IPS-18a (cell line): ENCODE results near the gene OSMR.

ENCODE experiments used
- H3K27ac ChIP-seq: one replicate; pipeline ENCODE4 v1.5.1; 2013; ENCODE audit warnings: low read length
- H3K27me3 ChIP-seq: one replicate; pipeline ENCODE4 v1.6.1; 2013; ENCODE audit warnings: mild to moderate bottlenecking, low read length; ENCODE audit not compliant: control insufficient read depth, insufficient read depth
- H3K36me3 ChIP-seq: one replicate; pipeline ENCODE4 v1.6.1; 2013; ENCODE audit warnings: low read depth, low read length; ENCODE audit not compliant: control insufficient read depth
- H3K4me1 ChIP-seq: one replicate; pipeline ENCODE4 v1.6.1; 2013; ENCODE audit warnings: low read depth, low read length; ENCODE audit not compliant: control insufficient read depth
- H3K4me3 ChIP-seq: one replicate; pipeline ENCODE4 v1.5.1; 2013; ENCODE audit warnings: low read length
- H3K9ac ChIP-seq: one replicate; pipeline ENCODE4 v1.6.1; 2013; ENCODE audit warnings: mild to moderate bottlenecking, low read length, moderate library complexity
- H3K9me3 ChIP-seq: one replicate; pipeline ENCODE4 v1.6.1; 2013; ENCODE audit warnings: low read depth, low read length; ENCODE audit not compliant: control insufficient read depth

Gene OSMR

DNA sequence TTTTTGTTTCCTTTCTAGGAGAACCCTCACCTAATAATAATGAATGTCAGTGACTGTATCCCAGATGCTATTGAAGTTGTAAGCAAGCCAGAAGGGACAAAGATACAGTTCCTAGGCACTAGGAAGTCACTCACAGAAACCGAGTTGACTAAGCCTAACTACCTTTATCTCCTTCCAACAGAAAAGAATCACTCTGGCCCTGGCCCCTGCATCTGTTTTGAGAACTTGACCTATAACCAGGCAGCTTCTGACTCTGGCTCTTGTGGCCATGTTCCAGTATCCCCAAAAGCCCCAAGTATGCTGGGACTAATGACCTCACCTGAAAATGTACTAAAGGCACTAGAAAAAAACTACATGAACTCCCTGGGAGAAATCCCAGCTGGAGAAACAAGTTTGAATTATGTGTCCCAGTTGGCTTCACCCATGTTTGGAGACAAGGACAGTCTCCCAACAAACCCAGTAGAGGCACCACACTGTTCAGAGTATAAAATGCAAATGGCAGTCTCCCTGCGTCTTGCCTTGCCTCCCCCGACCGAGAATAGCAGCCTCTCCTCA is 87.1 kb downstream of the OSMR start:
- no peak overlapping the region for H3K9ac ChIP-seq
- no peaks in the 10 kb centered on the region for H3K27me3 ChIP-seq
- H3K4me3 ChIP-seq: no peak overlapping the region
- H3K27ac ChIP-seq: no peak overlapping the region
- H3K4me1 ChIP-seq: no peaks in the 10 kb centered on the region
- H3K36me3 ChIP-seq: no peaks in the 10 kb centered on the region
- H3K9me3 ChIP-seq: no peaks in the 10 kb centered on the region

DNA sequence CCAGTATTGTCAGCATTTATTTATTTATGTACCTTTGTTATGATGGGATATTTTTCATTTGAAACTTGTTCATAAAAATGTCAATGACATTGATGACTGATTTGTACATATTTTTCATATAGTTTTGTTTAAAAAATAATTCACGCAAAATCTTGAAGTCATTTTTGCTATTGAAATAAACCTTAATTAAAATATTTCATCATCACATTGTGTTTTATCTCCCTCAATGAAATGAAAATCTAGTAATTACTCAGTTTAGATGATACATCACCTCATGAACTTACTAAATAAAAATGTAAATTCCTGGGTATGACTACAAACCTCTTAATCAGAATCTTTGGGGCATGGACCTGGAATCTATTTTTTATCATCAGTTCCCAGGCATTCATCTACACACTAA is 89.6 kb downstream of the OSMR start:
- Histone ChIP-seq H3K4me3 (no peak overlapping the region), H3K36me3 (peaks cover 3% of the 10 kb centered on the region), H3K27me3 (no peaks in the 10 kb centered on the region), H3K9me3 (no peaks in the 10 kb centered on the region), H3K4me1 (no peaks in the 10 kb centered on the region), H3K9ac (no peak overlapping the region), H3K27ac (no peak overlapping the region)

DNA sequence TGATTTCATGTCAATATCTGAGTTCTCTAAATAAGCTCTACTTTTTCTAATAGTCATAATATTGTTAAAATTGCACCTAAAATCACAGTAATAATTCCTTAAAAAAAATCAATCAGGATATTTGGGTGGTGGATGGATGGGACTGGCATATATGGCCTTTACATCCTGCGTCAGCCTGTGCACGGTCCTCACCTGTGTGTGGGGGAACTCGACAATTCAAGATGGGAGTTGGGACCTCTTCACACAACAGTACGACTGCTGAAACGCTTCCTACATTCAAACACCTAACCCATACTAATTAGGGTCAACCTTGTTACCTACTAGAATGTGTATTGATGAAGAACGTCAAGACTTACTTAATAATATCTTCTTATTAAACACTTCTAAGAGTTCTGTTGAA is 90.5 kb downstream of the OSMR start:
- Histone ChIP-seq H3K27me3 (no peaks in the 10 kb centered on the region), H3K9me3 (no peaks in the 10 kb centered on the region), H3K4me1 (no peaks in the 10 kb centered on the region), H3K4me3 (no peak overlapping the region), H3K36me3 (peaks cover 3% of the 10 kb centered on the region), H3K9ac (no peak overlapping the region), H3K27ac (no peak overlapping the region)

DNA sequence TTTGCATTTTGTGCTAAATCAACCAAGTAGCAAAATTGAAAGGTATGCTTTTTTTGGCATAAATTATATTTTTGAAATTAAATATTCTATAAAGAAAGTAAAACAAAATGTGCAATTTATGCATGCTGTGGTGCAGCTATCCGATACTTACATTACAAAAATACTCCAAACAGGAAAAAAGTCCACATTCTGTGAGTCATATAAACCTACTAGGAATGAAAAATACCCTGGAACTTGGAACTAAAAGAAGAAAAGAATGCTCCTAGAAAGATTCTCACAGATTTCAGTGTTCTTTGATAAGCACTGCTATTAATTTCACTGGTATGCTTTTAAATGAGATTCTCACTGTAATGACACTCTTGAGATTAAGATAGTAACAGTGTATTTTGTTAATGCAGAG is 92.6 kb downstream of the OSMR start:
- H3K36me3 ChIP-seq: peaks cover 15% of the 10 kb centered on the region

DNA sequence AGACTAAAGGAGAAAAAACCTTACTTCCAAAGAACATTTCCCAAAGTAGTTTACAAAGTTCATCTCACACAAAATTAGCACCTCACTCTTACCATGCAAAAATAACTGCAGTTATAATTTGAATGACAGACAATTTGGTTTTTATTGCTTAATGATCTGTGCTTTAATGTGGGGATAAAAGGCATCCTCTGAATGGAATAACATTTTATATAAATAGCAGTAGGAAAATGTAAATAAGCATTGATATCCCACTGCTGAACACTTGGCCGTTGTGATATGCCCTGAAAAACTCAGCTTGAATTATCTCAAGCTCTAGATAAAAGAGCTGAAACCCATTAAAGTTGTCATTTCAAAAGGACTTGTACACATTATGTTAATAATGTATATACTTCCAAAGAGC is 93.2 kb downstream of the OSMR start:
- no peak overlapping the region for H3K27ac ChIP-seq
- H3K9me3 ChIP-seq: no peaks in the 10 kb centered on the region
- H3K9ac ChIP-seq: no peak overlapping the region
- H3K4me3 ChIP-seq: no peak overlapping the region
- H3K27me3 ChIP-seq: no peaks in the 10 kb centered on the region
- no peaks in the 10 kb centered on the region for H3K4me1 ChIP-seq
- peaks cover 15% of the 10 kb centered on the region for H3K36me3 ChIP-seq

More for the DNA sequence above, 92.6 kb downstream of the OSMR start:
- H3K27ac ChIP-seq: no peak overlapping the region
- H3K4me3 ChIP-seq: no peak overlapping the region
- no peak overlapping the region for H3K9ac ChIP-seq
- H3K27me3 ChIP-seq: no peaks in the 10 kb centered on the region
- H3K9me3 ChIP-seq: no peaks in the 10 kb centered on the region
- H3K4me1 ChIP-seq: no peaks in the 10 kb centered on the region

DNA sequence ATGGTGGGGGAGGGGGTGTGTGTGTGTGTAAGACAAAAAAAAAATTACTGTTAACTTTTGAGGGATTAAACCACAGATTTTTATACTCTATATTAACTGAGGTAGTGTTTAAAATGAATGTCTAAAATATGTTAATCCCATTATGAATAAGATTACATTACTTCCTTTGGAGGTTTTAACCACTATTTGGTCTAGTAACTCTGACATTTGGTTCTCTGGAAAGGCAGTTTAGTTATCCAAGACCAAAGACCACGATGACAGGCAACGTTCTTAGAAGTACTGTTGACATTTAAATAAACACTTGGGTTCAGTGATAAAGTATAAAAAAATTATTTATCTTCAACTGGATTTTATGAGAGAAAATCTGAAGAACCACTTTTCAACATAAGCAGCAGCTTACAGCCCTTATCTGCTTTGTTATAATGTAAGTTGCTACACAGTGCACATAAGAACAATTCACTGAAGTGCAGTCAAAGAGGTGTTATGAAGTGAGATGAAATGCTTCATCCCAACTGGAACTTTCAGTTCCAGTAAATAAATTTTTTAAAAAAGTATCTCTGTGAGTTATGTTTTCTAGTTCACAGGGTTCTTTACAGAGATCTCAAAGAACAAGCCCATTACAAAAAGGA is 94.5 kb downstream of the OSMR start:
- H3K27ac ChIP-seq: no peak overlapping the region

GRCh38 chr5:38941912-38942311 is 96.1 kb downstream of the OSMR start:
- H3K4me3 ChIP-seq: no peak overlapping the region
- no peak overlapping the region for H3K27ac ChIP-seq
- no peaks in the 10 kb centered on the region for H3K27me3 ChIP-seq
- peaks cover 33% of the 10 kb centered on the region for H3K36me3 ChIP-seq
- H3K9me3 ChIP-seq: no peaks in the 10 kb centered on the region
- H3K4me1 ChIP-seq: no peaks in the 10 kb centered on the region
- H3K9ac ChIP-seq: no peak overlapping the region

More for the DNA sequence above, 94.5 kb downstream of the OSMR start:
- peaks cover 27% of the 10 kb centered on the region for H3K36me3 ChIP-seq
- no peak overlapping the region for H3K4me3 ChIP-seq
- no peaks in the 10 kb centered on the region for H3K27me3 ChIP-seq
- no peaks in the 10 kb centered on the region for H3K4me1 ChIP-seq
- H3K9me3 ChIP-seq: no peaks in the 10 kb centered on the region
- no peak overlapping the region for H3K9ac ChIP-seq

DNA sequence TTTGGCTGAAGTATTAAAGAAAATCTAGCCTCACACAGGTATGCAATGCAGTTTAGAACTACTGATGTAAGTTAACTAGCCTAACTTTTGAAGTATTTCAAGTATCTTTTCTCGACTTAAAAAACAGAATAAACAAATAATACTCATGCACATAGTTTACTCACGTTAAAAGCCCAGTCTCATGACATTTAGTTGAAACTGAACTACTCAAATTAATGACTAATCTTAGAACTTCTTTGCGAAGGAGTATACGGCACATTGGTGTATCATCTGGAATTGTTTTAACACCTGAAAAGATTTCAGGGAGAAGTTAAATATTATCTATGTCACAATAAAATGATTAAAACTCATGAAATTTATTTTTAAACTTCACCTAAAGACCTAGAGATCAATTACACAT is 98.5 kb downstream of the OSMR start:
- no peak overlapping the region for H3K9ac ChIP-seq
- no peaks in the 10 kb centered on the region for H3K4me1 ChIP-seq
- no peak overlapping the region for H3K4me3 ChIP-seq
- H3K9me3 ChIP-seq: no peaks in the 10 kb centered on the region
- peaks cover 42% of the 10 kb centered on the region for H3K36me3 ChIP-seq
- no peak overlapping the region for H3K27ac ChIP-seq
- H3K27me3 ChIP-seq: no peaks in the 10 kb centered on the region

DNA sequence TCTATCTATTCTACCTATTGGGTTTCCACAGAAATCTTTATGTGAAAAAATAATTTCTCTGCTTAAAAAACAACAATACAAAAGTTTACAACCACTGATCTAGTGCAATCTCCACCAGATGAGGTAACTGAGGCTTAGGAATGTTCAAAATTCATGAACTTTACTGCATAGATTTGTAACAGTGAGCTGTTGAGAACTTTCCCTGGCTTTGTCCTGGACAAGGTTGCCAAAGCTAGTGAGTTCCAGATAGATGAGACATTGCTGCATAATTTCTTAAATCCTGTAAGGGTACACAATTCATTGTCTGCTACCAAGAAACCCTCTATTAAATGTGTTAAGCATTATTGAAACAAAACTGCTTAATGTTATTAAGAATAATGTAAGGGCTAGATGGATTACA is 102.7 kb downstream of the OSMR start:
- H3K27me3 ChIP-seq: no peaks in the 10 kb centered on the region
- H3K4me1 ChIP-seq: no peaks in the 10 kb centered on the region
- H3K27ac ChIP-seq: no peak overlapping the region
- H3K36me3 ChIP-seq: peaks cover 59% of the 10 kb centered on the region
- H3K4me3 ChIP-seq: no peak overlapping the region
- no peak overlapping the region for H3K9ac ChIP-seq
- no peaks in the 10 kb centered on the region for H3K9me3 ChIP-seq

DNA sequence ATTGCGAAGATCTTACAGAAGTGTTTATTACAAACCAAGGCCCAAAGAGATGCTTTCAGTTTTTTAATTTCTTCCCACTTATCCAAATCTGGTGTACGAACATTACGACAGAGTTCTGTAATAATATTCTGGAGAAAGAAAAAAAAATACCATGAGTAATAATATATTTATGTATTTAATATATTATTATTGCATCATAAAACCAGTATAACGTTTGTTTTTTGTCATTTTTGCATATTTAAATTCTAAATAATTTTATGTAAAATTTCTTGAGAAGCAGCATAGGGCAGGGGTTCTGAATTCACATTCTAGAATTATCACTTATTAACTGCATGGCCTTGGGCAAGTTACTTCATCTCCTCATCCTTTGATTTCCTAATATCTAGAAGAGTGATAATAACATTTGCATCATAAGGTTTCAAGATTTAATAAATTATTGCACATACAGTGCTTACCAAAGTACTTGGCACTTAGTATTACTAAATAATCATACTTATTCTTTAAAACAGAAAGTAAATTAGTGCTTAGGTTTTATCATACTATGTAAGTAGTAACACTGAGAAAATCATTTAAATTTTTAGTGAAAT is 107.7 kb downstream of the OSMR start:
- Histone ChIP-seq H3K27ac (no peak overlapping the region), H3K27me3 (no peaks in the 10 kb centered on the region), H3K36me3 (peaks cover 56% of the 10 kb centered on the region)

DNA sequence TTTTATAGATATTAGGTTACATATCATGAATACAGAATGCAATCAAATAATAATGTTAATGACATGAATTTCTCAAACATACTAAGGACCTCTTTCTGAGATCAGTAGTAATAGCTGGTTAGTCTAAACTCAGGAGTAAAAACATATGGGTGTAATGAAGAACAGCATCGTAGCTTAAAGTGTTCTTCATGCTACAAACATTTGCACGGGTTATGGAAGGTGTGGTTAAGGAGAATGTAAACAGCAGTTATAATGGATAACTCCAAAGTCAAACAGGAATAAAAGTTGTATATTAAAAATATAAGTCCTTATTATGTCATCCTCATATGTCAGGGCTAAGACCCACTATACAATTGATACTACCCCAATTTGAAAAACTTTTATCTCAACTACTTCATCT is 115.9 kb downstream of the OSMR start:
- Histone ChIP-seq H3K36me3 (peaks cover 36% of the 10 kb centered on the region), H3K27ac (no peak overlapping the region), H3K27me3 (no peaks in the 10 kb centered on the region), H3K4me1 (no peaks in the 10 kb centered on the region), H3K9me3 (no peaks in the 10 kb centered on the region), H3K9ac (no peak overlapping the region), H3K4me3 (no peak overlapping the region)

More for the DNA sequence above, 107.7 kb downstream of the OSMR start:
- Histone ChIP-seq H3K4me3 (no peak overlapping the region), H3K9me3 (no peaks in the 10 kb centered on the region), H3K9ac (no peak overlapping the region), H3K4me1 (no peaks in the 10 kb centered on the region)

GRCh38 chr5:38968665-38969064 is 122.9 kb downstream of the OSMR start:
- Histone ChIP-seq H3K36me3 (peaks cover 14% of the 10 kb centered on the region), H3K4me1 (no peaks in the 10 kb centered on the region), H3K9me3 (no peaks in the 10 kb centered on the region), H3K27ac (no peak overlapping the region), H3K9ac (no peak overlapping the region), H3K4me3 (no peak overlapping the region), H3K27me3 (no peaks in the 10 kb centered on the region)
